Measurements from ENCODE around the gene SPRED1.

GRCh38 chr15:38238311-38238710 is 14.3 kb upstream of the SPRED1 start:
- no peak for TF ChIP-seq CREB1 (CRISPR knock-in tag; IDR thresholded peaks at IDR 0.05; ENCODE audit: low read depth)
- TF ChIP-seq, protein P1, sequence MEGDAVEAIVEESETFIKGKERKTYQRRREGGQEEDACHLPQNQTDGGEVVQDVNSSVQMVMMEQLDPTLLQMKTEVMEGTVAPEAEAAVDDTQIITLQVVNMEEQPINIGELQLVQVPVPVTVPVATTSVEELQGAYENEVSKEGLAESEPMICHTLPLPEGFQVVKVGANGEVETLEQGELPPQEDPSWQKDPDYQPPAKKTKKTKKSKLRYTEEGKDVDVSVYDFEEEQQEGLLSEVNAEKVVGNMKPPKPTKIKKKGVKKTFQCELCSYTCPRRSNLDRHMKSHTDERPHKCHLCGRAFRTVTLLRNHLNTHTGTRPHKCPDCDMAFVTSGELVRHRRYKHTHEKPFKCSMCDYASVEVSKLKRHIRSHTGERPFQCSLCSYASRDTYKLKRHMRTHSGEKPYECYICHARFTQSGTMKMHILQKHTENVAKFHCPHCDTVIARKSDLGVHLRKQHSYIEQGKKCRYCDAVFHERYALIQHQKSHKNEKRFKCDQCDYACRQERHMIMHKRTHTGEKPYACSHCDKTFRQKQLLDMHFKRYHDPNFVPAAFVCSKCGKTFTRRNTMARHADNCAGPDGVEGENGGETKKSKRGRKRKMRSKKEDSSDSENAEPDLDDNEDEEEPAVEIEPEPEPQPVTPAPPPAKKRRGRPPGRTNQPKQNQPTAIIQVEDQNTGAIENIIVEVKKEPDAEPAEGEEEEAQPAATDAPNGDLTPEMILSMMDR (conservative IDR thresholded peaks at IDR 0.05; ENCODE audit: low read depth in 2 of 2), result no peak
- no peak for TF ChIP-seq REST (IDR thresholded peaks at IDR 0.05; ENCODE audit: unreplicated experiment)
- TF ChIP-seq EZH2phosphoT487 (IDR thresholded peaks at IDR 0.05; ENCODE audit: unreplicated experiment), result no peak
- no peak for TF ChIP-seq POLR2AphosphoS5 (IDR thresholded peaks at IDR 0.05; ENCODE audit: low read depth)

Data from GM23338 (cell line).